Upper lobe of left lung (tissue), 4 donors: Measurements from ENCODE around the gene KCP.

Experiments
- EP300 ChIP-seq, 4 donors: sonication (generic); formaldehyde crosslinking; IDR thresholded peaks; one replicate each; pipeline ENCODE4 v1.5.1; 2017; ENCODE audit warnings: antibody characterized with exemption in 4 of 4, control low read depth in 2 of 4
- POLR2AphosphoS5 ChIP-seq, 2 donors: sonication (generic); formaldehyde crosslinking; IDR thresholded peaks; one replicate each; pipeline ENCODE4 v1.5.1; 2017; ENCODE audit warnings: antibody characterized with exemption in 2 of 2
- TF ChIP-seq, protein P1 (sequence below), 6 experiments: fragments of 450-650 bp in 4 of 6; fragments of 200-600 bp in 2 of 6; sonication (generic) in 2 of 6; IDR thresholded peaks; one replicate each; pipeline ENCODE4 v1.5.1; 2016 to 2019; ENCODE audit warnings: antibody characterized with exemption in 6 of 6

DNA sequence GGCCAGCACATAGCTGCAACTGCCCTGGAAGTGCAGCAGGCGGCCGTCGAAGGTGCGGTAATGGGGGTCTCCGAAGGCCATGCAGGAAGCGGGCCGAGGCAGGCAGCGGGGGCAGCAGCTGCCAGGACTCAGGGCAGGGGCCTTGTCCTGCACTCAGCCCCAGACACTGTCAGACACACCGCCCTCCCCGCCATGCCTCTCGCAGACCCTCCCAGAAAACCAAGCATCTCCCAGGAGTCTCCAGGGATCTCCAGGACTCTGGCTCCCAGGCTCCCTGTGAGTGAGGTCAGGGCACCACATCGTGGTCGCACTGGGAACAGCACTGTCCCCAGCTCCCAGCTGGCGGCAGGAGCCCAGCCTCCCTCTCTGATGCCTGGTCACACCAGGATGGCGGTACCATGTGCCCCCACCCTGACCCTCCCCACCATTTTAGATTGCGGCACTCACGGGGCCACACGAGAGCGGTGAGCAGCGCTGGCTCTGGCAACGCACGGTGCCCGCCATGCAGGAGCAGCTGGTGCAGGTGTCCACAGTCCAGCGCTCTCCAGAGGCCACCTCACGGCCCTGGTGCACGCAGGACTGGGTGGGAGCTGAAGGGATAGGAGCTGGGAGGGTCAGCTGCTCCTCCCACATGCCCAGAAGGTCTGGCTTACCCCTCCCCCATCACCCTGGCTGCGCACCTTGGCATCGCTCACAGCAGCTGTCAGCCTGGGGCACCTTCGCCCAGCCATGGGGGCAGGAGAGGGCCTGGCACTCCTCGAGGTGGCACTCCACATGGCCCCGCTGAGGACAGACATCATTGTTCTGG is 30.4 kb downstream of the KCP start:
- TF ChIP-seq, protein P1, sequence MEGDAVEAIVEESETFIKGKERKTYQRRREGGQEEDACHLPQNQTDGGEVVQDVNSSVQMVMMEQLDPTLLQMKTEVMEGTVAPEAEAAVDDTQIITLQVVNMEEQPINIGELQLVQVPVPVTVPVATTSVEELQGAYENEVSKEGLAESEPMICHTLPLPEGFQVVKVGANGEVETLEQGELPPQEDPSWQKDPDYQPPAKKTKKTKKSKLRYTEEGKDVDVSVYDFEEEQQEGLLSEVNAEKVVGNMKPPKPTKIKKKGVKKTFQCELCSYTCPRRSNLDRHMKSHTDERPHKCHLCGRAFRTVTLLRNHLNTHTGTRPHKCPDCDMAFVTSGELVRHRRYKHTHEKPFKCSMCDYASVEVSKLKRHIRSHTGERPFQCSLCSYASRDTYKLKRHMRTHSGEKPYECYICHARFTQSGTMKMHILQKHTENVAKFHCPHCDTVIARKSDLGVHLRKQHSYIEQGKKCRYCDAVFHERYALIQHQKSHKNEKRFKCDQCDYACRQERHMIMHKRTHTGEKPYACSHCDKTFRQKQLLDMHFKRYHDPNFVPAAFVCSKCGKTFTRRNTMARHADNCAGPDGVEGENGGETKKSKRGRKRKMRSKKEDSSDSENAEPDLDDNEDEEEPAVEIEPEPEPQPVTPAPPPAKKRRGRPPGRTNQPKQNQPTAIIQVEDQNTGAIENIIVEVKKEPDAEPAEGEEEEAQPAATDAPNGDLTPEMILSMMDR (IDR thresholded peaks at IDR 0.05), result peak; percentile 34 to 89 (median 76)
- no peak for TF ChIP-seq POLR2AphosphoS5 (IDR thresholded peaks at IDR 0.05)
- TF ChIP-seq EP300 (IDR thresholded peaks at IDR 0.05), result no peak
